HG03469 (cell line): ENCODE measurements around the gene XKR7.

Experiments used
- ATAC-seq: cut with Tn5 transposase; IDR thresholded peaks from one replicate; pipeline ENCODE4 v1.9.1; 2021; ENCODE audit warnings: mild to moderate bottlenecking, moderate library complexity, moderate number of reproducible peaks; ENCODE audit not compliant: unreplicated experiment

XKR7 gene

DNA sequence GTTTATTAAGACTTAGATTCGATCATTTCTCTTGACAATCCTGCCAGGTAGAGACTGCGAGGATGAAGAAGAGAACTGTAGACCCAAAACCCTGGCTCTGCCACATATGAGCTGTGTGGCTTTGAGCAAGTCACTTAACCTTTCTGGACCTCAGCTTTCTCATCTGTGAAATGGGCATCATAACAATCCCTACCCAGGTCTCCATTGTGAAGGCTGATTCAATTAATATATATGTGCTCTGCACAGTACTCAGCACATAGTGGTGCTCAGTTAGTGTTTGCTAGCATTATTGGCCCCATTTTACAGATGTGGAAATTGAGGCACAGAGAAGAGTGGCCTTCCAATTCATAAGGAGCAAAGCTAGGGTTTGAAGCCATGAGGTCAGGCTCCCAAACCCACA is 7.9 kb downstream of the XKR7 start:
- no peak for ATAC-seq

DNA sequence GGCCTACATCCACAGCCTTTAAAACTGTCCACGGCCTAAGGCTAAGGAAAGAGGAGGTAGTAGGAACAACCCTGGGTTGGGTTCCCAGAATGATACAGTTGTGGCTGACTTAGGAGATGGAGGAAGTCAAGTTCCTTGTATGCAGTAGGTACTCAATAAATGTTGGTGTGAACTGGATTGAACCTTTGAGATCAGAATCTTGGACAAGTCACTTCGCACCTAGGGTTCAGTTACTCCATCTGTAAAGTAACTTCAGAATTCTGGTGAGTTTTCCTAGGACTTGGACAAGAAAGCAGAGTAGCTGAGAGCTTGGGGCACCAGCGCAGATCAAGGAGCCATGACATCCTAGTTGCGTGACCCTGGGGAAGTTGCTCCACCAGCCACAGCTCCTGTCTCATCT is 9.1 kb downstream of the XKR7 start:
- ATAC-seq: no peak

DNA sequence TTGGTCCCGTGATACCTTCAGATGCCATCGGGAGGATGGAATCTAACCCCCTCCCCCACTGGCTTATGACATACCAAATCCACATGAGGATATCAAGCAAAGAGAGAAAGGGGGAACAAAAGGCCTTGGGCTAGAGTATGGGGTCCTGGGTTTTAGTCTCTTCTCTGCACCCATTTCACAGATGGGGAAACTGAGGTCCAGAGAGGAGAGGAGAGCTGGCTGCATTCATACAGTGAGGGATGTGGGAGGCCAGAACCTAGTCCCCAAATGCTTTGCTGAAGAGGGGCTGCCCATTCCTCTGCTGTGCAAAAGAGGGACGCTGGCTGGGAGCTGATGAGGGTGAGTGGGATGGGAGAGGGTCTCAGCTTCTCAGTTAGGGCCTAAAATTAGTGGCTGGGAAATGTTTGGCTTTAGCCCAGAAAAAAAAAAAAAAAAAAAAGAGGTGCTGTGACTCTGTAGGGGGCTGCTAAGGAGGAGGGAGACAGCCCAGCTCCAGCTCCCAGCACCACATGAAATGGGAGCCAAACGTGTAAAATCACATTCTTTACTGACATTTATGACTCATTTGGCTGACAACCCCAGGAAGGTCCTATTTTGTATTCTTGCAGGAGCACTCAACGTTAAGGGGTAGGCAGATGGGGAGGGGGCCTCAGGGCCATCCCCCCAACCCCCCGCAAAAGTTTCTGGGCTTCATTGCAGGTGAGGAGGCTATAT is 11.9 kb downstream of the XKR7 start:
- no peak for ATAC-seq

DNA sequence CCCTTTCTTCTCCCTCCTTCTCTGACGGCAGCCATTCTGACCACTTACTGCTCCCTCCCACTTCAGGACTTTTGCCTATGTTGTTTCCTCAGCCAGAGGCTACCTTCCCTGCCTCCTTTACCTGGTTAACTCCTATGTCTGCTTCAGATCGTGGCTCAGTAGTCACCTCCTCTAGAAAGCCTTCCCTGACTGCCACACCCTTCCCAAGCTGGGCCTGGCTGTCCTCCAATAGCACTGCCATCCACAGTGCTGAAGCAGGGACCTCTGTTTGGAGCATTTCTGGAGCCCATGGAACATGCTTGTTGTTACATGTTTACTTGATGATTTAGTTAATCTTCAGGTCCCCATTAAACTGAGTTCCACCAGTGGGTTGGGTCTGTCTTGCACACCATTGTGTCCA is 13.8 kb downstream of the XKR7 start:
- ATAC-seq: no peak

GRCh38 chr20:31984981-31985471 is 17.1 kb downstream of the XKR7 start:
- no peak for ATAC-seq

- ATAC-seq: no peak
These were observed 19.8 kb downstream of the XKR7 start for GRCh38 chr20:31987744-31988143.

GRCh38 chr20:31988430-31989015 is 20.6 kb downstream of the XKR7 start:
- no peak for ATAC-seq

- no peak for ATAC-seq
These were observed 21.2 kb downstream of the XKR7 start for GRCh38 chr20:31989030-31989645.

DNA sequence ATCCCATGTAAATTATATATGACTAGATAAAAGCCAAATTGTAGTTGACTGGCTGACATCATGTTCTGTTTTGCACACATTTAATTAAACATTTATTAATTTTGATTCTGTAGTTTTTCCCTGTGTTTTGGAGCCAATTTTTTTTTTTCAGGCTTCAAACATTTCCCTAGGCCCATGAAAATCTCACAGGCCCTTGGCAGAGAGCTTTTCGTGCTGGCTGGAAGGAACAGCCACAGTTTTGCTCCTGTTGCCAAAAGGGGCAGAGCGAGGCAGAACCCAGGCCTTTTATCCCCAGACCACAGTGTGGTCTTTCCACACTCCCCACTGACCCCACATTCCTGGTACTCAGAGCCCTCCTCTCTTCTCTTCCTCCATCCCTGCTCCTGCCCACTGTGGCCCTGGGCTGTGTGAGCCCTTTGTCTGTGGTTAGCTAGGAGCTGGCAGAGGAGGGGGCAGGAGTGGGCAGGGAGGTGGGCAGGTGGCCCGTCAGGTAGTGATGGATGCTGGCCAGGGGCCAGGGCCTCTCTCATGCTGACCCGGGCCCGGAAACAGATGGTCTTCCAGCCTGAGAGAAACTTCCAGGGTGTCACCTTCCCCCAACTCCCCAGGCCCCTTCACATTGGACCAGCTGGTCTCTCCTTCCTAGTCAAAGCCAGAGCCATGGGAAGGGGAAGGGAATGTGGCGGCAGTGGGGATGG is 22.8 kb downstream of the XKR7 start:
- ATAC-seq: no peak

GRCh38 chr20:31991339-31991705 is 23.4 kb downstream of the XKR7 start:
- no peak for ATAC-seq

GRCh38 chr20:31992086-31992485 is 24.1 kb downstream of the XKR7 start:
- ATAC-seq: no peak

DNA sequence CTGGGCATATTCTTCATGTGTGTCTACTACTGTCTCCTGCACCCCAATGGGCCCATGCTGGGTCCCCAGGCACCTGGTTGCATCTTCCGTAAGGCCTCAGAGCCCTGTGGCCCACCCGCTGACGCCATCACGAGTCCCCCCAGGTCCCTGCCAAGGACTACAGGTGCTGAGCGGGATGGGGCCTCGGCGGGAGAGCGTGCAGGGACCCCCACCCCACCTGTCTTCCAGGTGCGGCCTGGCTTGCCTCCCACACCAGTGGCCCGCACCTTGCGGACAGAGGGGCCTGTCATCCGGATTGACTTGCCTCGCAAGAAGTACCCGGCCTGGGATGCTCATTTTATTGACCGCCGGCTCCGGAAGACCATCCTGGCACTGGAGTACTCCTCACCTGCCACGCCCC is 29.0 kb downstream of the XKR7 start:
- no peak for ATAC-seq

DNA sequence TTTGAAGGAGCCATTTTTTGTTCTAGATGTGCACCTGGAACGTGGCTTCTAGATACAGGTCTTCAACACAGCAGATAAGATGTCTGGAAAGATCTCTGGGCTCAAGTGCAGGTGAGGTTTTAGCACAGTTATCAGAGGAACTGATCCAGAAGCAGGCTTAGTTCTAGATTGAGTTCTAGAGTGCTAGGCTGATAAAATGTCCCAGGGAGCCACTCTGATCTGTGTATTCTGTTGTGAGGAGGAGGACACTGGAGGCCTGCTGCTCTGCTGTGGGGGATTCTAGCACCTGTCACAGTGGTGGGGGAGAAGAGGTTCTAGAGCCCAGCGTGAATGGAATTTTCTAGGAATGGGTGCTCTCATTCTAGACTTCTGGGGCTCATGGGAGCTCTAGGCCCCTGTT is 30.3 kb downstream of the XKR7 start:
- ATAC-seq: no peak

DNA sequence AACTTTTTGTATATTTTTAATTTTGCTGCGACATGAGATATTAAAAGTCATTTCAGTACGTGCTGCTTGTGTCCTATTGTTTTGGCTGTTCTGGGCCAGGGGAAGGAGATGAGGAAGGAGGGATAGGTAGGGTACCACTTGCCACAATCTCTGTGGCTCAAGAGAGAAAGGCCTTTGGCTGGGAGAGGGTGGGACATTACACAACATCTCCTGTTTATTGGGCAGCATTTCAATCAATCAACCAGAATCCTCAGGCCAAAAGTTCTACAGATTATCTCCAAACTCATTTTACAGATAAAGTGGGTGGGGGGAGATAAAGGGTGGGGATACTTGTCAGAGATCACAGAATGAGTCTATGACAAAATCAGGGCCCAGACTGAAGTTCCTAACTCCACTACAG is 35.4 kb downstream of the XKR7 start:
- ATAC-seq: no peak

DNA sequence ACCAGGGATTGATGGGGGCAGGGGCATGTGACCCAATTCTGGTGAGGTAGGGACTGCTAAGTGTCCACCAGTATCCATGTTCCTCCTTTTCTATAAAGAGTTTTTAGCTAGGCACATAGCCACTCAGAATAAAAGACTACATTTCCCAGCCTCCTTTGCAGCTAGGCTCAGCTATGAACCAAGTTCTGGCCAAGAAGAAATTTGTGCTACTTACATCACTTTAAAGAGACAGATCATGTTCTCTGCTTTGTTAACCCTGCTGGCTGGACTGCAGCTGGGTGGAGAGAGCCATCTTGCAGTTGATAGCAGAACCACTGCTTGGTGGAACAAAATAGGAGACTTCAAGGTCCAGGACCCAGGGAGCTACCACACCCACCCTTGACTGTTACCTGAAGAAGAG is 37.0 kb downstream of the XKR7 start:
- no peak for ATAC-seq

DNA sequence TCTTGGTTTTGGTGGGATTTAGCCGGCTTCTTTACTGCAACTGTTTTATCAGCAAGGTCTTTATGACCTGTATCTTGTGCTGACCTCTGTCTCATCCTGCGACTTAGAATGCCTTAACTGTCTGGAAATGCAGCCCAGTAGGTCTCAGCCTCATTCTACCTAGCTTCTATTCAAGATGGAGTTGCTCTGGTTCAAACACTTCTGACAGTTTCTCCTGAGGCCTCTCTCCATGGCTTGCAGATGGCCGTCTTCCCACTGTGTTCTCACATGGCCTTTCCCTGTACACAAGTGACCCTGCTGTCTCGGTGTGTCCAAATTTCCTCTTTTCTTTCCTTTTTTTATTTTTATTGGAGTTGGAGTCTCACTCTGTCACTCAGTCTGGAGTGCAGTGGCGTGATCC is 38.1 kb downstream of the XKR7 start:
- no peak for ATAC-seq

DNA sequence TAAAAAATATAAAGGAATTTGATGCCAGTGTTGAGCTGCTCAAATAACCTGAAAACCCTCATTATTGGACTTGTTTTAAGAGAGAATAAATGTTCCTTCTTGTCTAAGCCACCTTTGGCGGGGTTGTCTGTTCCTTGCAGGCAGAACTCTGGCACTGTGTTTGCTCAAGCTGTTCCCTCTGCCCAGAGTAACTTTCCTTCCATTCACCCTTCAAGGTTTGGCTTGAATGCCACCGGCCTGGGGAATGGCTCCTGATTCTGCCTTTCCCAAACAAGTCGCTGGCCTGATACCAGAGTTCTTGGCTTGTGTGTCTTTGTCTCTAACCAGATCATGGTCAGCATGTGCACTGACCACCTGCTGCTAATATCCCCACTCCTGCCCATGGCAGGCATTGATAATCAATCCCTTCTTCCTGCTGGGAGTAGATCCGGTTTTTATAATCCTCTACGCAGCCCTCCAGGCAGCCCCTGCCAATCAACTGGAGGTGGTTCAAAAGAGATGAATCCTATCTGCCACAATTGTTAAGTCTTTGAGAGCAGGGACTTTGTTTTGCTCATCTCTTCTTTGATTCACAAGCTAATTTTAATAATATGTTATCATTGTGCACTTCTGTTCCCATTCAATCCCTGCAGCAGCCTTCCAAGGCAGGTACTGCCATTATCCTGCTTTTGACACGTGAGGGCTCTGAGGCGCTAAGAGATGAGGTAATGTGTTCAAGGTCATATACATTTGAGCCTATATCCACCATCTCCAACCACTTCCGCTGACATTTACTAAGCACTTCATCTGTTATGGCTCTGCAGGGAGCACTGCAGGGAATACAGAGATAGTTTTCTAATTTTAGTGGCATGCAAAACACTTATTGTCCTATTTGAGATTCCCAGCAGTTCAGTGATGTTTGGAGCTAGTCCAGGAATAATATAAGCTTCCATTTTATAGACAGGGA is 39.2 kb downstream of the XKR7 start:
- ATAC-seq: no peak

DNA sequence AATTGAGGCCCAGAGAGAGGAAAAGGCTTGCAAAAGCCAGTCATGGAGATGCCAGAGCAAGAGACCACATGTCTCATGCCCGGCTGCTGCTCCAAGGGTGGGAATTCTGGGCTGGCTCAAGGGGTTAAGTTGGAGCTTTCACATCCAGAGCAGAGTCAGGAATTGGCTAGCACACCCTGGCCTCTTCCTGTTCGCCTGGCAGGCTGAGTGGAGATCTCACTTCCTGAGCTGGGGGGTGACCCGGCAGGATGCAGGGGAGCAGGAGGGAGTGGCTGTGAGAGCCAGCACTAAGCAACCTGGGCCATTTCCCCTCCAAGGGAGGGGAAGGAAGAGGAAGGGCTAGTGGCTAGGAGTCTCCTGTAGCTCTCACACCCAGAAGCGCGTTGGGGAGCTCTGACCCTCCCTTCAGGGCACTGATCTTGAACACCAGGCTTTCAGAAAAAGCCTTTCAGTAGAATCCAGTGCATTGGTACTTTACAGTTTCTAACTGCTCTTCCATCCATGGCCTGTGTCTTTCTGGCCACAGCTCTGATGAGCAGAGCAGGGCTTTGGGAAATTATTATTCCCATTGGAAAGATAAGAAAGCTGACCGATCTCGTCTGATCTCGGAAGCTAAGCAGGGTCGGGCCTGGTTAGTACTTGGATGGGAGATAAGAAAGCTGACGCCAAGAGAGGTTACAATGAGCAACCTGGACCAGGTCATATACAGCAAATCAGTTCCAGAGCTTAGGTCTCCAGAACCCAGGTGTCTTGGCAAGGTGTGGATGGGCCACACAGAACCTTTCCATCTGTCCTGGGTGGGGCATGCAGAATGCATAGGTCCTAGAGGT is 40.1 kb downstream of the XKR7 start:
- no peak for ATAC-seq

DNA sequence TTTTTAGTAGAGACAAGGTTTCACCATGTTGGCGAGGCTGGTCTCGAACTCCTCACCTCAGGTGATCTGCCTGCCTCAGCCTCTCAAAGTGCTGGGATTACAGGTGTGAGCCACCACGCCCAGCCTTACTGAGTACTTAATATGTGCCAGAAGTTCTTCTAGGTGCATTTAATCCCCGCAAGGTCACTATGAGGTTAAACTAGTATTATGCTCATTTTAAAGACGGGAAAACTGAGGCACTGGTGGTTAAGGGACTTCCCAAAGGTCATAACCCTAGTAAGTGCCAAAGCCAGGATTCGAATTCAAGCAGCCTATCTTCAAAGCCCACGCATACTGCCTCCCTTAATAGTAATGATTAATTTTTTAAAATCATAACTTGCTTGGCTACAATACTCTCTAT is 41.6 kb downstream of the XKR7 start:
- ATAC-seq: no peak

DNA sequence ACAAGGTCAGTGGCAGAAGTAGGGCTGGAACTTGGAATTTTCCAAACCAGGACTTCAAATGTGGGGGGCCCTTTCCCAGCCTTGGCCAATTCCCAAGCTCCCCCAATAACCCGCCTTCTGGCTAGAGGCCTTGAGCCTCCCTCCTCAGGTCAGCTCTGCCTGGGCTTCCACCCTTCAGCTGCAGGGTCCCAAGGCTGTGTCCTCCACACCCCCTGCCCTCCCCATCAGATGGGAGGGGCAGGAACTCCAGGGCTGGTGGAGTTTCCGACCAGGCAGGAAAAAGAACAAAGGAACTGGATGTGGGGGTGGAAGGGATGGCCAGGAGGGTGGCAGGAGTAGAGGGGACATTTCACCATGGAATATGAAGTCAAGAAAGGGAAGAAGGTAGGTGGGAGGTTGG is 42.1 kb downstream of the XKR7 start, which contains the start of gene CCM2L:
Gene CCM2L, plus strand, starts transcription at position 338 of the 400 bp plus-strand sequence. Its CDS starts 17 bp downstream, at position 355.
- no peak for ATAC-seq
